HEK293T (cell line): Measurements from ENCODE around the gene ZNF324.

Experiments
- BHLHE40 ChIP-seq: fragments of 450-650 bp; IDR thresholded peaks from 2 replicates; pipeline ENCODE4 v1.6.1; 2016; ENCODE audit warnings: mild to moderate bottlenecking, moderate library complexity, borderline replicate concordance
- CTBP1 ChIP-seq: fragments of 450-650 bp; IDR thresholded peaks from 2 replicates; pipeline ENCODE4 v1.6.1; 2016; ENCODE audit warnings: borderline replicate concordance
- FOXA1 ChIP-seq: fragments of 450-650 bp; IDR thresholded peaks from 2 replicates; pipeline ENCODE4 v1.6.1; 2016; ENCODE audit warnings: mild to moderate bottlenecking
- FOXM1 ChIP-seq: fragments of 450-650 bp; IDR thresholded peaks from 2 replicates; pipeline ENCODE4 v1.6.1; 2017; ENCODE audit warnings: mild to moderate bottlenecking, borderline replicate concordance
- L3MBTL2 ChIP-seq: fragments of 450-650 bp; conservative IDR thresholded peaks from 2 replicates; pipeline ENCODE4 v1.6.1; 2016; ENCODE audit warnings: mild to moderate bottlenecking
- NFRKB ChIP-seq: fragments of 450-650 bp; IDR thresholded peaks from 2 replicates; pipeline ENCODE4 v1.6.1; 2016; ENCODE audit warnings: mild to moderate bottlenecking, moderate library complexity
- SP1 ChIP-seq: fragments of 450-650 bp; IDR thresholded peaks from 2 replicates; pipeline ENCODE4 v1.6.1; 2017
- ZNF384 ChIP-seq: fragments of 450-650 bp; IDR thresholded peaks from 2 replicates; pipeline ENCODE4 v1.6.1; 2016

DNA sequence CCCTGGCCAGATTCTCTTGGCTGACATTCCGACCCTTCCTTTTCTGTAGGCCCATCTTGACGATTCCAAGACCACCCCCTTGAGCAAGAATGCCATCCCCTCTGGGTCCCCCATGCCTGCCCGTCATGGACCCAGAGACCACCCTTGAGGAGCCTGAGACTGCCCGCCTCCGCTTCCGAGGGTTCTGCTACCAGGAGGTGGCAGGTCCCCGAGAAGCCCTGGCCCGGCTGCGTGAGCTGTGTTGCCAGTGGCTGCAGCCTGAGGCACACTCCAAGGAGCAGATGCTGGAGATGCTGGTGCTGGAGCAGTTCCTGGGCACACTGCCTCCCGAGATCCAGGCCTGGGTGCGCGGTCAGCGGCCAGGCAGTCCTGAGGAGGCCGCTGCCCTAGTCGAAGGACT is 10.2 kb downstream of the ZNF324 start:
- TF ChIP-seq NFRKB: no peak
- no peak for TF ChIP-seq BHLHE40
- TF ChIP-seq ZNF384: no peak
- no peak for TF ChIP-seq FOXM1
- TF ChIP-seq FOXA1: no peak
- TF ChIP-seq SP1: no peak
- TF ChIP-seq CTBP1: no peak
- no peak for TF ChIP-seq L3MBTL2
